Urinary bladder (tissue), 4 donors: Measurements from ENCODE around the gene OTOGL. TPM values are rescaled to one million over a fixed set of nuclear protein-coding genes. Genes with fewer than 3 reads are reported as not detected.
"Not testable (repeated sequence)": the region's sequence is repeated elsewhere in the genome, so short reads cannot be mapped to it uniquely, and the experiment has no call there.

Source experiments
- DNase-seq: peaks from one replicate; pipeline ENCODE4 v3.0.0-alpha.2; 2015; ENCODE audit errors: extremely low spot score
- H3K27ac ChIP-seq: one replicate; pipeline ENCODE4 v1.5.1; 2013; ENCODE audit warnings: low read depth, mild to moderate bottlenecking, moderate library complexity
- H3K36me3 ChIP-seq: one replicate; pipeline ENCODE4 v1.6.1; 2013; ENCODE audit warnings: mild to moderate bottlenecking, moderate library complexity; ENCODE audit not compliant: insufficient read depth
- H3K4me1 ChIP-seq: one replicate; pipeline ENCODE4 v1.6.1; 2013; ENCODE audit warnings: mild to moderate bottlenecking, moderate library complexity; ENCODE audit not compliant: insufficient read depth
- H3K4me3 ChIP-seq: one replicate; pipeline ENCODE4 v1.5.1; 2013; ENCODE audit warnings: low read depth, low read length
- WGBS: extraction: QIAGEN DNeasy Blood & Tissue Kit; methylation state at CpG from one replicate; pipeline ENCODE4 v1.1.7; 2013; 5-methylcytosine and 5-hydroxymethylcytosine counted together
- polyA plus RNA-seq: library from polyadenylated mRNA; stranded (reverse); fragments of 200-250 nt; gene quantifications from one replicate; pipeline ENCODE4 v1.2.3, GENCODE V29; 2013
- total RNA-seq: library from RNA; depleted of rRNA; stranded (reverse); fragments of >200 nt; gene quantifications from one replicate; pipeline ENCODE4 v1.2.3, GENCODE V29; 2014
- donor health status: healthy with polysubstance abuse.
- donor health status: healthy.

The OTOGL gene
- total and polyA plus RNA-seq, 2 donors, result 0.66 to 4.5 TPM

DNA sequence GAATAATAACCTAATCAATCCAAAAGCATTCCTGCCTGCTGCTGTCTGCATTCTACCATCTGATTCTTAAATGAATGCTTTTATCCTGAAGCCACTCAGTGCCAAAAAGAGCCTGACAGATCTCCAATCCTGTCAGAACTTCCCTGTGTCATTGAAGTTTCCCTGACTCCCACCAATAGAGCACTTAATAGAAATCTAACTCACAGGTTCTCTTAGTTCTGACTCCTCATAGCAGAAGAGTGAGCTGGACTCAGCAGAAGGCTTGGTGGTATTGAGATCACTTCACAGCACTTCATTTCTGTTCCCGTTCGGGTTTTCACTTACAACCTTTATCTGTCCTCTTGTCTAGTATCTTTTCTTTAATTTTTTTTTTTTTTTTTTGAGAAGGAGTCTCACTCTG is 102.6 kb downstream of the OTOGL start:
- H3K36me3 ChIP-seq, result no peaks in the 10 kb centered on the region
- H3K4me3 ChIP-seq, result no peak overlapping the region
- no peak for DNase-seq
- 89% methylated on average over 2 of the region's 2 CpGs for WGBS
- no peaks in the 10 kb centered on the region for H3K4me1 ChIP-seq
- no peak overlapping the region for H3K27ac ChIP-seq

- H3K27ac ChIP-seq, result no peak overlapping the region
- H3K4me1 ChIP-seq, result no peaks in the 10 kb centered on the region
- no peaks in the 10 kb centered on the region for H3K36me3 ChIP-seq
- 20% methylated on average over 1 of the region's 1 CpG for WGBS
- no peak for DNase-seq
- no peak overlapping the region for H3K4me3 ChIP-seq
Measured at GRCh38 chr12:80205960-80206359, 106.6 kb downstream of the OTOGL start.

DNA sequence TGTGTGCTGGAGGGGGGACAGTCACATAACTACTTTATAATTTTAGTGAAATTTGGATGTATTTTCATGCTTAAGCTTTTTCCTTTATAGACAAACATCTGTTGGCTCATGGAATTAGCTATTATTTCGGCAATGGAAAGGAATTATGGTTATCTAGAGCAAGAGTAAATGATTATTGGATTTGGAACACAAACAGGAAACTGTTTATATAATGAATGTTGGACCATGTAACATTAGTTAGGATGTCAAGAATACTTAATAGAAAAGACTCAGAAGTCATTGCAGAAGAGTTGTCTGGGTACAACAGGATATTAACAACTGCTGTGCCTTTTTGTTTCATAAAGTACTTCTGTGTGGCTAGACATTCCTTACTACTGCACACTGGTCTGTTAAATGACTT is 108.7 kb downstream of the OTOGL start:
- WGBS, result 49% methylated on average over 1 of the region's 1 CpG
- Histone ChIP-seq H3K4me1 (no peaks in the 10 kb centered on the region), H3K36me3 (no peaks in the 10 kb centered on the region), H3K4me3 (no peak overlapping the region), H3K27ac (no peak overlapping the region)
- no peak for DNase-seq

DNA sequence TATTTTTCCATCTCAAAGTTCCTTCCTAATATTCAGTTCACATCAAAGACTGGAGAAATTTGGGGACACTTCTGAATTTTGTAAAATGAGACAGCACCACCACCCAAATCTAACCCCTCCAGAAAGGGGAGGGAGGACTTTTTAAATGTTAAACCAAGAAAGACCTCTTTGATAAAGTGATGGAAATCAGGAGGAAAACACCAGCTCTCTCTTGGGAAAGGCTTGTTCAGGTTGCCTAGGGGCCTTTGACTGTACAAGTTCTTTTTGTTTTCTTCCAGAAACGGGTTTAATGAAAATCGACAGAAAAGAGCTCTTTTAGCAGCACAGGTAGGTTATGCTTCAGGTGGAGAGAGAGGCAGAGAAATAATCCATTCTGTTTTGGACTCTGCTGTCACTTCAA is 112.3 kb downstream of the OTOGL start:
- no peak for DNase-seq
- Histone ChIP-seq H3K4me1 (no peaks in the 10 kb centered on the region), H3K36me3 (no peaks in the 10 kb centered on the region), H3K27ac (no peak overlapping the region), H3K4me3 (no peak overlapping the region)
- WGBS, result 78% methylated on average over 2 of the region's 2 CpGs

DNA sequence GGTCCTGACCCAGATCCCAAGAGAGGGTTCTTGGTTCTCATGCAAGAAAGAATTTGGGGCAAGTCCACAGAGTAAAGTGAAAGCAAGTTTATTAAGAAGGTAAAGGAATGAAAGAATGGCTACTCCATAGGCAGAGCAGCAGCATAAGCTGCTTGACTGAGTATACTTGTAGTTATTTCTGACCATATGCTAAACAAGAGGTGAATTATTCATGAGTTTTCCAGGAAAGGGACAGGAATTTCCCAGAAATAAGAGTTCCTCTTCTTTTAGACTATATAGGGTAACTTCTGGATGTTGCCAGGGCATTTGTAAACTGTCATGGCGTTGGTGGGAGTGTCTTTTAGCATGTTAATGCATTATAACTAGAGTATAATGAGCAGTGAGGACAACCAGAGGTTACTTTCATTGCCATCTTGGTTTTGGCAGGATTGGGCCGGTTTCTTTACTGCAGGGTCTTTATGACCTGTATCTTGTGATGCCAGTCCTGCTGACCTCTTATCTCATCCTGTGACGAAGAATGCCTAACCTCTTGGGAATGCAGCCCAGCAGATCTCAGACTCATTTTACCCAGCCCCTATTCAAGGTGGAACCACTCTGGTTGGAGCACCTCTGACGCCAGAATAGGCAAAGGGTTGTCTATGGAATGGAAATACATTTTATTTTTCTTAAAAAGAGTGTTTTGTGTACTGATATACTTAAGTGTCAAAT is 113.8 kb downstream of the OTOGL start:
- no peaks in the 10 kb centered on the region for H3K36me3 ChIP-seq
- H3K4me1 ChIP-seq, result no peaks in the 10 kb centered on the region
- H3K27ac ChIP-seq, result no peak overlapping the region
- no peak overlapping the region for H3K4me3 ChIP-seq
- DNase-seq, result no peak
- WGBS, result 86% methylated on average over 4 of the region's 4 CpGs

GRCh38 chr12:80213871-80214270 is 114.5 kb downstream of the OTOGL start:
- no peak for DNase-seq
- no peak overlapping the region for H3K27ac ChIP-seq
- H3K4me1 ChIP-seq, result no peaks in the 10 kb centered on the region
- H3K4me3 ChIP-seq, result no peak overlapping the region
- WGBS, result 57% methylated on average over 3 of the region's 3 CpGs
- H3K36me3 ChIP-seq, result no peaks in the 10 kb centered on the region

- peaks cover 1% of the 10 kb centered on the region for H3K36me3 ChIP-seq
- 61% methylated on average over 5 of the region's 5 CpGs for WGBS
Measured at GRCh38 chr12:80217011-80217535, 117.7 kb downstream of the OTOGL start.

GRCh38 chr12:80218925-80219324 is 119.6 kb downstream of the OTOGL start:
- H3K36me3 ChIP-seq, H3K4me3 ChIP-seq, H3K27ac ChIP-seq, DNase-seq, H3K4me1 ChIP-seq: not testable (repeated sequence)
- 74% methylated on average over 5 of the region's 5 CpGs for WGBS

More at GRCh38 chr12:80217011-80217535, 117.7 kb downstream of the OTOGL start:
- H3K4me1 ChIP-seq, result no peaks in the 10 kb centered on the region
- H3K27ac ChIP-seq, result no peak overlapping the region
- no peak for DNase-seq
- H3K4me3 ChIP-seq, result no peak overlapping the region

GRCh38 chr12:80219345-80219744 is 120.0 kb downstream of the OTOGL start:
- H3K4me1 ChIP-seq, result no peaks in the 10 kb centered on the region
- peaks cover 1% of the 10 kb centered on the region for H3K36me3 ChIP-seq
- no peak overlapping the region for H3K4me3 ChIP-seq
- WGBS, result 43% methylated on average over 2 of the region's 2 CpGs
- no peak overlapping the region for H3K27ac ChIP-seq
- DNase-seq, result no peak

DNA sequence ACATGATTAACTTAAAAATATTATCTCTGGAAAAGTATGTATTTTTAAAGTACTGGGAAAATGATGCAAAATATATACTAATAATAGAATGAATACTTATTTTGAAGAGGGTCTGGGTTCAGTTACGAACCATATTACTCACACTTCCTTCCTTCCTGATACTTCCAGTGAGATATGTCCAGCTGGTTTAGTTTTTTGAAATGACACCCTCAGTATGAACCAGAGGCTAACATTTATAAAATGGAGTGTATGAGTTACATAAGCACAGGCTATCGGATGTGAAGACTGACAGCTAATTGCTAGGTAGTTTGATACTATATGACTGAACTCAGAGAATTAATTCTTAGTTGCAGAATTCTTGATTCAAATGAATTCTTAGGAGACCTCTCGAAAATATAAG is 122.9 kb downstream of the OTOGL start:
- no peak for DNase-seq
- 80% methylated on average over 3 of the region's 3 CpGs for WGBS
- Histone ChIP-seq H3K4me1 (no peaks in the 10 kb centered on the region), H3K36me3 (peaks cover 1% of the 10 kb centered on the region), H3K27ac (no peak overlapping the region), H3K4me3 (no peak overlapping the region)

- H3K4me1 ChIP-seq, result no peaks in the 10 kb centered on the region
- WGBS, result 60% methylated on average over 1 of the region's 1 CpG
- no peaks in the 10 kb centered on the region for H3K36me3 ChIP-seq
- DNase-seq, result no peak
- no peak overlapping the region for H3K27ac ChIP-seq
- H3K4me3 ChIP-seq, result no peak overlapping the region
Measured at GRCh38 chr12:80226576-80226975, 127.2 kb downstream of the OTOGL start.

DNA sequence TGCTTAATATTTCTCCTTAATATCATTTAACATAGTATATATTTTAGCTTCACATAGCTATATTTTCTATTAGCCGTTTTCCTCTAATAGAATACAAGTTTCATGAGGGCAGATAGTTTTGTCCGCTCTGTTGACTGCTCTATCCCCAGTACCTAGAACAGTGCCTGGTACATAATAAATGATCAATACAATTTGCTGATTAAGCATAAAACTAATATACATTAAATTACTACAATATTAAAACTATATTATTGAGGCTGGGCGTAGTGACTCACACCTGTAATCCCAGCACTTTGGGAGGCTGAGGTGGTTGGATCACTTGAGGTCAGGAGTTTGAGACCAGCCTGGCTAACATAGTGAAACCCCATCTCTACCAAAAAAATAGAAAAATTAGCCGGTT is 128.6 kb downstream of the OTOGL start:
- not testable (repeated sequence) for H3K27ac ChIP-seq, H3K36me3 ChIP-seq, H3K4me1 ChIP-seq, DNase-seq, H3K4me3 ChIP-seq
- 97% methylated on average over 4 of the region's 4 CpGs for WGBS

- 30% methylated on average over 3 of the region's 3 CpGs for WGBS
- no peak overlapping the region for H3K27ac ChIP-seq
- H3K4me3 ChIP-seq, result no peak overlapping the region
- H3K4me1 ChIP-seq, result no peaks in the 10 kb centered on the region
- DNase-seq, result no peak
- no peaks in the 10 kb centered on the region for H3K36me3 ChIP-seq
Measured at GRCh38 chr12:80230068-80230467, 130.7 kb downstream of the OTOGL start.

DNA sequence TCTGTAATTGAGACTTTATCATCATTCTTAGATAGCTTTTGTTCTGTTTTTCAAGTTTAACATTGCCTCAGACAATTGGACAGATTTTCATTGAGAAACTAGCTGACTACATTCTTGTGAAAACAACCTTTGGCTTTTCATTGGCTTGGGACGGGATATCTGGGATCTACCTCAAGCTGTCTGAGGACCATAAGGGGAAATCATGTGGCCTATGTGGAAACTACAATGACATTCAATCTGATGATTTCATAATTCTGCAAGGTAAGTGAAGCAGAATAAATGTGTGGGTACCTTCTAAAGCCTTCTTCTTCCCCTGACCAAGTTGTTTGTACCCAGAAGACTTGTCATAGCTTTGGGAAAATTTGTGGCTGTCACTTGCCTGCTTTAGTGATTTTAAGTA is 133.5 kb downstream of the OTOGL start:
- no peak for DNase-seq
- Histone ChIP-seq H3K27ac (no peak overlapping the region), H3K4me1 (no peaks in the 10 kb centered on the region), H3K4me3 (no peak overlapping the region), H3K36me3 (no peaks in the 10 kb centered on the region)
- WGBS, result 80% methylated on average over 1 of the region's 1 CpG
